ENCODE results near the gene ZNF622. TPM values are rescaled to one million over a fixed set of nuclear protein-coding genes. Genes with fewer than 3 reads are reported as not detected.

The ZNF622 gene
- total RNA-seq, 3 donors from 2014 or later (not counting 1 experiment from before 2014, with no cell fraction given), result 36.3 to 45.9 (median 42.9) TPM

DNA sequence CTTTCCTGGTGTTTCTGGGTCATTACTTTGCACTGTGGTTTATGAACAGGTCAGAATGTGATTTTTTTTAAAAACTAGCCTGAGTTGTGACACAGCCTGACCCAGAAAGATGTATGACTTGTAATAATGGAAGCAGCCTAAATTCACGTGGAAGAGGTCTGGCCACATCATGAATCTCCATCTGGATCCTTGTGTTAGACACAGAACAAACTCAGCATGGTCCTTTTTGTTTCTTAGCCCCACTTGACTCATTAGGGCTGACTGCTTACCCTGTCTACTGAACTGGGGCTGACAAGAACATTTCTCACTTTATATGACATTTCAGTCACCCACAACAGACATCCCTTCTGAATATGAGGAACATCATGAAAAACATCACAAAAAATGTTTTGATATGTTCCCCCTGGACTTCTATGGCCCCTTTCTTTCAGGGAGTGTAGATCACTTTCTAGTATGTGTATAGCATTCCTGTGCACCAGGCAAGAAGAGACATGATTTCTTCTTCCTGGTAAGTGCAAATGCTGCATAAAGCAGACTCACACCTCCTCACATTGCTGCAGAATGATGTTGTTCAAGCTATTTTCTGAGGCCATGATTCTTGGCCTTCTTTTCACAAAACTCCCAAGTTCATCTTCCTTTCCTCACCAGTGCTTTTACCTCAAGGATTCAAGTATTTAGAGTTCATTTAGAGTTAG, 52.3 kb downstream of the ZNF622 start:
- H3K27me3 Mint-ChIP-seq (ENCODE audit: low read depth in 2 of 2), result no peaks in the 10 kb centered on the region
- WGBS (ENCODE audit: insufficient coverage), result 65% methylated on average over 1 of the region's 1 CpG

GRCh38 chr5:16412556-16412955, 53.0 kb downstream of the ZNF622 start:
- intact Hi-C loops (cut with micrococcal nuclease), result no loop called here
- no peak for ATAC-seq
- Histone ChIP-seq H3K36me3 (ENCODE audit: control insufficient read depth, insufficient read depth, low read length) (no peaks in the 10 kb centered on the region), H3K9me3 (ENCODE audit: control insufficient read depth, insufficient read depth, low read length) (no peaks in the 10 kb centered on the region), H3K27ac (ENCODE audit: low read length) (no peak overlapping the region), H3K27me3 (ENCODE audit: control insufficient read depth, insufficient read depth, low read length) (no peaks in the 10 kb centered on the region), H3K4me3 (ENCODE audit: low read length) (no peak overlapping the region), H3K4me1 (ENCODE audit: control insufficient read depth, insufficient read depth, low read length) (no peaks in the 10 kb centered on the region)
- Mint-ChIP-seq H3K4me3 (no peak overlapping the region), H3K4me1 (no peaks in the 10 kb centered on the region), H3K27ac (no peak overlapping the region), H3K9me3 (peaks cover 0 to 8% of the 10 kb centered on the region in 2 donors), H3K36me3 (no peaks in the 10 kb centered on the region), H3K27me3 (ENCODE audit: low read depth in 2 of 2) (no peaks in the 10 kb centered on the region)
- DNase-seq, result no peak
- TF ChIP-seq CTCF (IDR thresholded peaks at IDR 0.05), result no peak

More for the DNA sequence above, 52.3 kb downstream of the ZNF622 start:
- no peak overlapping the region for H3K4me3 Mint-ChIP-seq
- no peaks in the 10 kb centered on the region for H3K4me1 ChIP-seq (ENCODE audit: control insufficient read depth, insufficient read depth, low read length)
- H3K27ac ChIP-seq (ENCODE audit: low read length), result no peak overlapping the region
- no peaks in the 10 kb centered on the region for H3K36me3 Mint-ChIP-seq
- DNase-seq (no peak), ATAC-seq (no peak)
- intact Hi-C loops (cut with micrococcal nuclease), result no loop called here
- H3K27me3 ChIP-seq (ENCODE audit: control insufficient read depth, insufficient read depth, low read length), result no peaks in the 10 kb centered on the region
- no peaks in the 10 kb centered on the region for H3K4me1 Mint-ChIP-seq
- no peaks in the 10 kb centered on the region for H3K36me3 ChIP-seq (ENCODE audit: control insufficient read depth, insufficient read depth, low read length)
- TF ChIP-seq CTCF (IDR thresholded peaks at IDR 0.05), result no peak
- peaks cover 0 to 8% of the 10 kb centered on the region in 2 donors for H3K9me3 Mint-ChIP-seq
- no peak overlapping the region for H3K27ac Mint-ChIP-seq
- no peaks in the 10 kb centered on the region for H3K9me3 ChIP-seq (ENCODE audit: control insufficient read depth, insufficient read depth, low read length)
- no peak overlapping the region for H3K4me3 ChIP-seq (ENCODE audit: low read length)

DNA sequence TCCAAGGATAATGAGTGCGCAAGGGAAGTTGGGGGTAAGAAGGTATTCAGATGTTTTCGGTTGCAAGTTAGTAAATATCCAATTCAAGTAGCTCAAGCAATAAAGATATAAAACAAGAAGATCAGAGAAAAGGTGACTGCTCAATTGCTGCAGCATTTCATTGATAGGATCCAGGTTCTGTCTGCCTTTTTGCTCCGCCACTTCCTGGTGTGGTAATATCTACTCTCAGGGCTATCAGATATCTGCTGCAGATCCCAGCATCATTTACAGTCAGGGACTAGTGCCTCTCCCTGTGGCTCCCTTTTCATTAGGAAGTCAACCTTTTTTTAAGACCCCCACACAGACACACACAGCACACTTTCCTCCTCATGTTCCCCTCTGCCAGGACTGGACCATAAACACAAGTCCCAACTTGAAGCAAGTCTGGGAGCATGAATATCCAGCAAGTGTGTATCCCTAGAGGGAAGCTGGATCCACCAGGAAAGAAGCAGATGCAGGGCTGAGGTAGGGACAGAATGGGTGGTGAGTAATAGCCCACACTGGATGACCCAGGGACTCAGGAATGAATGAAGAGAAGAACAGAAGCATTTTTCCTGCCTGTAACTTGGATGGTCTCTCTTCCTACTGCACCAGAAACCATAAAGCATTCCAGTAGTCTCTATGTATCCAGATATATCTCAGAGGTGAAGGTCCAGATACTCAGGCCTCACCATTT, 53.7 kb downstream of the ZNF622 start:
- Histone ChIP-seq H3K27me3 (ENCODE audit: control insufficient read depth, insufficient read depth, low read length) (no peaks in the 10 kb centered on the region), H3K36me3 (ENCODE audit: control insufficient read depth, insufficient read depth, low read length) (no peaks in the 10 kb centered on the region), H3K27ac (ENCODE audit: low read length) (no peak overlapping the region), H3K4me1 (ENCODE audit: control insufficient read depth, insufficient read depth, low read length) (no peaks in the 10 kb centered on the region), H3K9me3 (ENCODE audit: control insufficient read depth, insufficient read depth, low read length) (no peaks in the 10 kb centered on the region), H3K4me3 (ENCODE audit: low read length) (no peak overlapping the region)
- Mint-ChIP-seq H3K27ac (no peak overlapping the region), H3K27me3 (ENCODE audit: low read depth in 2 of 2) (no peaks in the 10 kb centered on the region), H3K9me3 (peaks cover 0 to 8% of the 10 kb centered on the region in 2 donors), H3K4me1 (no peaks in the 10 kb centered on the region), H3K36me3 (no peaks in the 10 kb centered on the region), H3K4me3 (no peak overlapping the region)
- intact Hi-C loops (cut with micrococcal nuclease), result no loop called here
- no peak for TF ChIP-seq CTCF (IDR thresholded peaks at IDR 0.05)
- no peak for DNase-seq
- ATAC-seq, result no peak
- 69% methylated on average over 2 of the region's 3 CpGs for WGBS (ENCODE audit: insufficient coverage)
